Right lobe of liver (tissue), 6 donors: ENCODE measurements around the gene NENF. TPM values are rescaled to one million over a fixed set of nuclear protein-coding genes. Genes with fewer than 3 reads are reported as not detected.

Source experiments
- ATAC-seq, 4 donors: fragments of 200-7000 bp; cut with Tn5 transposase; one replicate each; pipeline ENCODE4 v1.9.1; 2020; ENCODE audit warnings: mild to moderate bottlenecking in 4 of 4, moderate library complexity in 4 of 4
- DNase-seq, 3 donors: peaks; one replicate each; pipeline ENCODE4 v3.0.0-alpha.2; 2020
- H3K27ac ChIP-seq, 3 donors: fragments of 200-600 bp; one replicate each; pipeline ENCODE4 v1.8.0; 2022
- H3K27me3 ChIP-seq, 2 donors: fragments of 200-600 bp; one replicate each; pipeline ENCODE4 v1.8.0; 2022
- H3K36me3 ChIP-seq, 4 donors: fragments of 200-600 bp; sonication (generic) in 1 of 4; one replicate each; pipeline versions ENCODE4 v1.5.1 to v1.8.0; 2017 to 2022; ENCODE audit warnings: control low read depth in 1 of 4
- H3K4me1 ChIP-seq, 4 donors: fragments of 200-600 bp; sonication (generic) in 1 of 4; one replicate each; pipeline versions ENCODE4 v1.5.1 to v1.8.0; 2017 to 2022; ENCODE audit warnings: control low read depth in 1 of 4
- H3K4me3 ChIP-seq, 3 donors: fragments of 200-600 bp; one replicate each; pipeline ENCODE4 v1.8.0; 2022
- H3K9me3 ChIP-seq, 4 donors: fragments of 200-600 bp; sonication (generic) in 1 of 4; one replicate each; pipeline versions ENCODE4 v1.5.1 to v1.8.0; 2017 to 2022; ENCODE audit warnings: control low read depth in 1 of 4
- POLR2A ChIP-seq: fragments of 450-650 bp; IDR thresholded peaks from one replicate; pipeline ENCODE4 v1.6.1; 2017; ENCODE audit warnings: antibody characterized with exemption, mild to moderate bottlenecking
- WGBS: methylation state at CpG from one replicate; pipeline ENCODE4 v1.1.6; 2018; ENCODE audit warnings: low coverage, low lambda C conversion rate; ENCODE audit not compliant: insufficient coverage; ENCODE audit errors: missing lambda C conversion rate; 5-methylcytosine and 5-hydroxymethylcytosine counted together
- intact Hi-C, 2 donors: fragments of 100-400 bp; cut with DNase I; formaldehyde crosslinking; loops; one replicate each; pipeline versions ENCODE4 v1.11.2 to v1.14.1; 2022
- total RNA-seq, 6 experiments: library from RNA; depleted of rRNA in 2 of 6; stranded (reverse); fragments of >200 nt in 2 of 6; fragmentation: NEBNext Ultra II Directional in 3 of 6; extraction: Animal tissue kit (Norgen Biotek cat#: 25700) in 3 of 6; gene quantifications; one replicate each; pipeline versions ENCODE4 v1.1.0 to v1.2.4, GENCODE V29; 2016 to 2023
- TF ChIP-seq, protein P1 (sequence below), 4 donors: fragments of 200-600 bp in 3 of 4; fragments of 450-650 bp in 1 of 4; IDR thresholded peaks; one replicate each; pipeline versions ENCODE4 v1.5.1 to v1.8.0; 2016 to 2022; ENCODE audit warnings: antibody characterized with exemption in 4 of 4, mild to moderate bottlenecking in 2 of 4
- donor health status: DM: no; HTN: yes; CAD: no.
- donor health status: DM: no; HTN: no; CAD: no.
- donor health status: DM: no; HTN: no; CAD: no.
- donor health status: DM: no; HTN: yes; CAD: no.
- donor health status: DM: no; HTN: yes; CAD: no.

NENF gene
- total RNA-seq, 6 experiments from 2014 or later, result 23.0 to 49.0 (median 27.9) TPM

GRCh38 chr1:212447478-212447877 lies 14.8 kb downstream of the NENF start:
- Histone ChIP-seq H3K36me3 (no peaks in the 10 kb centered on the region), H3K27me3 (no peaks in the 10 kb centered on the region), H3K4me3 (no peak overlapping the region), H3K9me3 (no peaks in the 10 kb centered on the region), H3K4me1 (no peaks in the 10 kb centered on the region), H3K27ac (no peak overlapping the region)
- ATAC-seq, result no peak
- TF ChIP-seq POLR2A, result no peak
- TF ChIP-seq, protein P1, sequence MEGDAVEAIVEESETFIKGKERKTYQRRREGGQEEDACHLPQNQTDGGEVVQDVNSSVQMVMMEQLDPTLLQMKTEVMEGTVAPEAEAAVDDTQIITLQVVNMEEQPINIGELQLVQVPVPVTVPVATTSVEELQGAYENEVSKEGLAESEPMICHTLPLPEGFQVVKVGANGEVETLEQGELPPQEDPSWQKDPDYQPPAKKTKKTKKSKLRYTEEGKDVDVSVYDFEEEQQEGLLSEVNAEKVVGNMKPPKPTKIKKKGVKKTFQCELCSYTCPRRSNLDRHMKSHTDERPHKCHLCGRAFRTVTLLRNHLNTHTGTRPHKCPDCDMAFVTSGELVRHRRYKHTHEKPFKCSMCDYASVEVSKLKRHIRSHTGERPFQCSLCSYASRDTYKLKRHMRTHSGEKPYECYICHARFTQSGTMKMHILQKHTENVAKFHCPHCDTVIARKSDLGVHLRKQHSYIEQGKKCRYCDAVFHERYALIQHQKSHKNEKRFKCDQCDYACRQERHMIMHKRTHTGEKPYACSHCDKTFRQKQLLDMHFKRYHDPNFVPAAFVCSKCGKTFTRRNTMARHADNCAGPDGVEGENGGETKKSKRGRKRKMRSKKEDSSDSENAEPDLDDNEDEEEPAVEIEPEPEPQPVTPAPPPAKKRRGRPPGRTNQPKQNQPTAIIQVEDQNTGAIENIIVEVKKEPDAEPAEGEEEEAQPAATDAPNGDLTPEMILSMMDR (IDR thresholded peaks at IDR 0.05), result no peak
- no CpG with 5 or more reads among the region's 2 CpGs for WGBS
- DNase-seq, result no peak
- intact Hi-C loops, result no loop called here

- Histone ChIP-seq H3K9me3 (no peaks in the 10 kb centered on the region), H3K4me3 (no peak overlapping the region), H3K36me3 (no peaks in the 10 kb centered on the region), H3K27ac (no peak overlapping the region), H3K4me1 (no peaks in the 10 kb centered on the region), H3K27me3 (no peaks in the 10 kb centered on the region)
- WGBS, result 75% methylated on average over 1 of the region's 4 CpGs
- intact Hi-C loops, result loop anchor here in 1 of 2 donors (10.0 kb wide), 2 partner anchors 86 to 386 kb away; no protein-coding TSS in a partner anchor
- no peak for DNase-seq
- TF ChIP-seq, protein P1 (IDR thresholded peaks at IDR 0.05), result no peak
- TF ChIP-seq POLR2A, result no peak
- no peak for ATAC-seq
Observed at GRCh38 chr1:212450331-212450881, 17.7 kb downstream of the NENF start.

GRCh38 chr1:212451416-212452322 lies 18.9 kb downstream of the NENF start:
- ATAC-seq, result no peak
- 78% methylated on average over 2 of the region's 6 CpGs for WGBS
- H3K27ac ChIP-seq, result no peak overlapping the region
- H3K9me3 ChIP-seq, result no peaks in the 10 kb centered on the region
- no peaks in the 10 kb centered on the region for H3K36me3 ChIP-seq
- TF ChIP-seq, protein P1 (IDR thresholded peaks at IDR 0.05), result no peak
- no peak for TF ChIP-seq POLR2A
- DNase-seq, result no peak
- H3K4me1 ChIP-seq, result no peaks in the 10 kb centered on the region
- intact Hi-C loops, result loop anchor here in 1 of 2 donors (10.0 kb wide), 2 partner anchors 87 to 387 kb away; no protein-coding TSS in a partner anchor
- H3K27me3 ChIP-seq, result no peaks in the 10 kb centered on the region
- H3K4me3 ChIP-seq, result no peak overlapping the region

DNA sequence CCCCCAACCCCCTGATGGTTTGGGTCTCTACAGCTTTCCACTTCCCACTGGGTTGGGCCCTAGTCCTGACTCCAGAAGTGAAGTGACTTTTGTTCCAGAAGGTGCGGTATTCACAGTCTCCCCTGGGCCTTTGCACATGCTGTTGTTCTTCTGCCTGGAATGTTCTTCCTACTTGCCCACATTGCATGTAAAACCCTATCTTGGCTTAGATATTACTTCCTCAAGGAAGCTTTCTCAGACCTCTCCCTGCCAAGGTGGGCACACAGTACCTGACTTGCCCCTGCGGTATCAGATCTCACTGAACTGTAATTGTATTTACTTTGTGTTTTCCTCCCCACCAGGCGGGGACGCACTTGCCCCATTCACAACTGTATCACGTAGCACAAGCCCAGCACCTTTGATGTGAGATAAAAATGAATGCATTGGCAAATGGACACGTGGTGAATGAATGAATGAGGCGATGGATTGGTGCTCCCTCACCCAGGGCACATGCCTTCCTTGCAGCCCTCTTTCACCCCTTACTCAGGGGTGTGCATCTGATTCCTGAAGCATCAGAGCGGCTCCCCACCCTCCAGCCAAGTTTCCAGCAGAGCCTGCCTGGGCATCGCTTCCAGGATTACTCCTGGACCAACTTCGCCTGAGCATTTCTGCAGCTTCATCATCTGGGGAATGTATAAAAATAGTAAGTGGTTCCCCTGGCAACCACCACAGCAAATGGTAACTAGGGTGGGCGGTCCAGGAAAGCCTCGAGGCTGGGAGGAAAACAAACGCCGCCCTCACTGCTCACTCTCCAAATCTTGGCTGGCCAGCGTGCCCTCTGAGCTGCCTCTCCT lies 19.8 kb downstream of the NENF start:
- TF ChIP-seq POLR2A, result no peak
- TF ChIP-seq, protein P1 (IDR thresholded peaks at IDR 0.05), result no peak
- no peak overlapping the region for H3K27ac ChIP-seq
- H3K4me1 ChIP-seq, result no peaks in the 10 kb centered on the region
- ATAC-seq (peak in 2 of 4 donors; percentile 28 to 34), DNase-seq (peak in 1 of 3 donors; percentile 44)
- no peak overlapping the region for H3K4me3 ChIP-seq
- 75% methylated on average over 9 of the region's 15 CpGs for WGBS
- H3K27me3 ChIP-seq, result no peaks in the 10 kb centered on the region
- intact Hi-C loops, result loop anchor here in 1 of 2 donors (10.0 kb wide), 2 partner anchors 88 to 388 kb away; no protein-coding TSS in a partner anchor
- no peaks in the 10 kb centered on the region for H3K36me3 ChIP-seq
- no peaks in the 10 kb centered on the region for H3K9me3 ChIP-seq
